ENCODE results near the gene RFK.

RFK gene

DNA sequence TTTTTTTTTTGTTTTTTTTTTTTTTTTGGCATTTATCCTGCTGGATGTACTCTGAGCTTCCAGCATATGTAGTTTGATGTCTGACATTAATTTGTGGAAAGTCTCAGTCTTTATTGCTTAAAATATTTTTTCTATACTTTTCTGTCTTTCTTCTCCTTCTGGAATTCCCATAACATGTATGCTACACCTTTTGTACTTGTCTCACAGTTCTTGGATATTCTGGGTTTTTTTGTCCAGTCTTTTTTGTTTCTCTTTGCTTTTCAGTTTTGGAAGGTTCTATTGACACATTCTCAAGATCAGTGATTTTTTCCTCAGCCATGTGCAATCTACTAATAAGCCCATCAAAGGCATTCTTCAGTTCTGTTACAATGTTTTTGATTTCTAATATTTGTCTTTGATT lies 19.4 kb upstream of the RFK start:
- FAIRE-seq (no peak), DNase-seq (ENCODE audit: insufficient read length, low spot score) (no peak)

DNA sequence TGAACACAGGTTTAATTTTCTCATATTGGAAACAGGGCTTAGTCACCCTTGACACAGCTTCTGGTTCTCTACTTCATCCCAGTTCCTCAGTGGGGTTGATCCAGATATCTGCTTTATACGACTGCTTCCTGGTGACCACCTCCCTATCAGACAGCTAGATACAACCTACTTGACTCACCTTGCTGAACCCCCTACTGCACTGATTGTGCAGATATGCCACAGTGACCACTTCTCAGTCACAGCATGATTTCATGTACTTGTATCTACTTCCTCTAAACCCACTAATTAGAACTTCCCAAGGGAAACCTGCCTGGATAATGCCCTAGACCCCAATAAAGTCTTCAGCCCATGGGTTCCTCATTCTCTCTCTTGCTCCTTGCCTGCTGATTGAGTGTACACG lies 18.4 kb upstream of the RFK start:
- no peak for FAIRE-seq
- DNase-seq (ENCODE audit: insufficient read length, low spot score): no peak

DNA sequence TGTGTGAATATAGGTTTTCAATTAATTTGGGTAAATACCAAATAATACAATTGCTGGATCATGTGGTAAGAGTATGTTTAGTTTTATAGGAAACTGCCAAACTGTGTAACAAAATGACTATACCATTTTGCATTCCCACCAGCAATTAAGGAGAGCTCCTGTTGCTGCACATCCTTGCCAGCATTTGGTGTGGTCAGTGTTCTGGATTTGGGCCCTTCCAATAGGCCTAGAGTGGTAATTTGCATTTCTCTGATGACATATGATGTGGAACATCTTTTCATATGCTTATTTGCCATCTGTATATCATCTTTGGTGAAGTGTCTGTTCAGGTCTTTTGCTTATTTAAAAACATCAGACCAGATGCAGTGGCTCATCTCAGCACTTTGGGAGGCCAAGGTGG lies 11.6 kb upstream of the RFK start:
- FAIRE-seq: no peak
- DNase-seq (ENCODE audit: insufficient read length, low spot score): no peak

DNA sequence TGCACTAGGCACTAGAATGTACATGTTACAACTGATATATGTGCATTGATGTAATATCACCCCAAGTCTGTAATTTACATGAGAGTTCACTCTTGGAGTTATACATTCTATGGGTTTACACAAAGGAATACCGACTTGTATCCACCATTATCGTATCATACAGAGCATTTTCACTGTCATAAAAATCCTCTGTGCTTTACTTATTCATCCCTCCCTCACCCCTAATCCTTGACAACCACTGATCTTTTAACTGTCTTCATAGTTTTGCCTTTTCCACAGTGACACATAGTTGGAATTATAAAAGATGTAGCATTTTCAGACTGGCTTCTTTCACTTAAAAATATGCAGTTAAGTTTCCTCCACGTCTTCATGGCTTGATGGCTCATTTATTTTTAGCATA lies 11.1 kb upstream of the RFK start:
- no peak for DNase-seq (ENCODE audit: insufficient read length, low spot score)
- FAIRE-seq: no peak

DNA sequence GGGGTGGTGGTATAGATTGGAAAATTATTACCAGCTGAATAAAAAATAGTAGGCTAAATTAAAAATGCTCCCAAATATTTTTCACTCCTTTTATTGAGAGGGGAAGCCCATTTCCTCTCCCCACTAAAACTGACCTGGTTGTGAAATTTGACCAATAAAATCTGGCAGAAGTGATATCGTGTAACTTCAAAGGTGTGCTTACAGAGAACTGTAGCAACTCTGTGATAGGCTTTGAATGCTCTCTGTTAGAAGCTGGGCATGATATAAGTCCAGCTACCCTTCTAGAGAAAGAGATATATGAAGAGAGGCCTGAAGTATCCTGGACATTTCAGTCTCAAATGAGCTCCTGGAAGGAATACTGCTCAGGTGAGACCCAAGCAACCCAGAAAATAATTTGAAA lies 10.2 kb upstream of the RFK start:
- DNase-seq (ENCODE audit: insufficient read length, low spot score) (no peak), FAIRE-seq (no peak)

DNA sequence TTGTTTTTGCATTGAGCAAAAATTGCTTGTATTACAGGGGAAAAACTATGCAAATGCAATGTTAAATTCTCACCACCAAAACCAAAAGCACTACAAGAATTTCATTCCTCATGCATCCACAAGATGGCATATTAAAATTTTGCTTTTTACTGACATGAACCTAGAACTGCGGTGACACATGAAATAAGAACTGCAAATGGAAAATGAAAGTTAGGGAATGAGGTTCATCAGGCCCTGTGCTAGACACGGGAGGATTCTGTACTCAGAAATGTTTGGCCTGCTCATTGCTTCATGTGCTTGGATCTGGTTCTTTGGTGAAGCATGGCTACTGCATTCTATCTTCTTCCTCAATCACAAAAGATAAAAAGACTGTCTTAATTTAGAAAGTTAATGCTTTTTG lies 9.1 kb upstream of the RFK start:
- FAIRE-seq (peak; percentile 42), DNase-seq (ENCODE audit: insufficient read length, low spot score) (no peak)

DNA sequence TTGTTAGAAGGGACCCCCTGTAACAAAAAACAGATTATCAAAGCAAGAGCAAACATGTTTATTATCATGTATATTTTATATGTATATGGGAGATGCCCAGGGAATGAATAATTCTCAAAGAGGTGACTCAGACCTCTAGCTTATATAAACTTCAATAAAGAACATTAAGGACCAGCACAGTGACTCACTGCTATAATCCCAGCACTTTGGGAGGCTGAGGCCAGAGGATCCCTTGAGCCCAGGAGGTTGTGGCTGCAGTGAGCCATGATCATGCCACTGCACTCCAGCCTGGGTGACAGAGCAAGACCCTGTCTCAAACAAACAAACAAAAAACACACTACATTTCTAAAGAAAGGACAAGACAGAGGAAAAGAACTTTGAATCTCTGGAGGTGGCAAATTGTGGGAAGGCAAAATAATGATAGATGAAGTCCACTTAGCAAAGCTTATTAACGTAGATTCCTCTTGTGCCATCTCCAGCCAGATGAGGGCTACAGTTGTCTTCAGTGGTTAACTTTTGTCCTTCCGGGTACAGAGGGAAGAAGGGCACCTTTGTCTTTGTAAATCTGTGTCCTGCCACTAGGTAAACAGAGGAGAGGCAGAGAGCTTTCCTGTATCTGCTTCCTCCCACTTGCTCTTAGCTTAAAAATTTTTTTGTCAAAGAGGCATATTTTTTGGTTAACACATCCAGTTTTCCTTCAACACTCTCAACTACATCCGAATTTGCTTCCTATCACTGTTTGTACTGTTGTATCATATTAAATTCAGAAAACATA lies 7.5 kb upstream of the RFK start:
- no peak for DNase-seq (ENCODE audit: insufficient read length, low spot score)
- FAIRE-seq: no peak

DNA sequence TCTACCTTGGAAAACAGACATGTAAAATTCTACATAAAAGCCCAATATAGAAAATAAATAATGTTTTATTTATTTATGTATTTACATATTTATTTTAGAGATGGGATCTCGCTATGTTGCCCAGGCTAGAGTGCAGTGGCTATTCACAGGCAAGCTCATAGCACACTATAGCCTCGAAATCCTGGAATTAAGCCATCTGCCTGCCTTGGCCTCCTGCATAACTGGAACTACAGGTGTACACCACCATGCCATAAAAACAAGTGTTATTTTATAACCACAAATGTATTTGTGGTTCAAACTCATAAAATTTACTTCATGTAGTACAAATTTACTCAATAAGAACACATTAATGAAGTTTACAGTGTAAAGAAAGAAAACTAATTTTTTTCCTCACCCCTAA lies 7.0 kb upstream of the RFK start:
- FAIRE-seq (no peak), DNase-seq (ENCODE audit: insufficient read length, low spot score) (no peak)

DNA sequence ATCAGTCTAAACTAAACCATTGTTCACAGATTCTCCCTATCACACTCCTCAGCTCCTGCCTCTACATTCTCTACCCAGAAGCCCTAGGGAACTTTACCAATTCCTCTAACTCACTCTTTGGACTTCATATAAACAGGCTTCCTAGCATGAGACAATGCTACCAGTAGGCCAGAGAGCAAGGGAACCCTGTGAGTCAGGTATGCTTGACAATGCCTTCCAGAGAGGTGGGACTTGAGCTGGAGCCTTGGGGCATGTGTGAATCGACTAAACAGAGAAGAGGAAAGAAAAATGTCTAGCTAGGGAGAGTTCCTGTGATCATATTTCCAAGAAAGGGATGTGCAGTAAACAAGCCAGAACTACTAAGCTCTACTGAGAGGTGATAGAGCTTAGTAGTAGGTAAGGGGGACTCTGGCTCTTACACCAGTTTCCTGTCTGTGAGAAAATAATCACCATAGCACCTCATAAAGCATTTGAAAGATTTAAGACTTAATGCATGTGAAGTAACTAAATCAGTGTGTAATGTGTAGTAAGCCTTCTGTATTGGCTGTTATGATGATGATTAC lies 6.4 kb upstream of the RFK start:
- FAIRE-seq: no peak

DNA sequence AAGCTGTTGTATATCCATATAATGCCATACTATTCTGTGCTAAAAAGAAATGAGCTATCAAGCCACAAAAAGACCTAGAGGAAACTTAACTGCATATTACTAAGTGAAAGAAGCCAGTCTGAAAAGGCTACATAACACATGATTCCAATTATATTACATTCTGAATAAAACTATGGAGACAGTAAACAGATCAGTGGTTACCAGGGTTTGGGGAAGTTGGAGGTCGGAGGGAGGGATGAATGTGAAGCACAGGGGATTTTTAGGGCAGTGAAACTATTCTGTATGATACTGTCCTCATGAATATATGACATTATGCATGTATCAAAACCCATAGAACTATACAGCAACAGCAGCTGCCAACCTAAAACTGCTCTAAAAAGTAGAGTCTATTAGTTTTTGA lies 5.6 kb upstream of the RFK start:
- no peak for FAIRE-seq

More for the DNA sequence above, 6.4 kb upstream of the RFK start:
- DNase-seq (ENCODE audit: insufficient read length, low spot score): no peak

DNA sequence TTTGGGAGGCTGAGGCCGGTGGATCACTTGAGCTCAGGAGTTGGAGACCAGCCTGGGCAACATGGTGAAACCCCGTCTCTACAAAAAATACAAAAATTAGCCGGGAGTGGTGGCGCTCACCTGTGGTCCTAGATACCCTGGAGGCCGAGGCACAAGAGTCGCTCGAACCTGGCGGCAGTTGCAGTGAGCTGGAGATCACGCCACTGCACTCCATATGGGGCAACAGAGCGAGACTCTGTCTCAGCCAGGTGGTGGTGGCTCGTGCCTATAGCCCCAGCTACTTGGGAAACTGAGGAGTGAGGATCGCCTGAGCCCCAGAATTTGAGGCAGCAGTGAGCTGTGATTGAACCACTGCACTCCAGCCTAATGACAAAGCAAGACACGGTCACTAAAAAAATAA lies 2.4 kb upstream of the RFK start:
- FAIRE-seq (no peak), DNase-seq (ENCODE audit: insufficient read length, low spot score) (no peak)

More for the DNA sequence above, 5.6 kb upstream of the RFK start:
- no peak for DNase-seq (ENCODE audit: insufficient read length, low spot score)

DNA sequence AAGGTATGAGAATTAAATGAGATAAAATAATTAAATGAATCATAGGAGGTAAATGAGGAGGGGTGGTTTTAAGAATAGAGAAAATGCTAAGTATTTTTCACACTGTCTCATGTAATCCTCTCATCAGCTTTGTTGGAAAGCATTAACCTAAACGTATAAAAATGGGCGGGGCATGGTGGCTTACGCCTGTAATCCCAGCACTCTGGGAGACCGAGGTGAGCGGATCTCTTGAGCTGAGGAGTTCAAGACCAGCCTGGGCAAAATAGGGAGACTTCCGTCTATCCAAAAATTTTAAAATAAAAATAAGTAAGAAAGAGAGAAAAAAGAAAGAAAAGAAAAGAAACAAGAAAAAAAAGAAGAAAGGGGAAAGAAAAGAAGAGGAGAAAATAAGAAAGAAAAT lies 1.9 kb upstream of the RFK start:
- FAIRE-seq: no peak
- DNase-seq (ENCODE audit: insufficient read length, low spot score): no peak

DNA sequence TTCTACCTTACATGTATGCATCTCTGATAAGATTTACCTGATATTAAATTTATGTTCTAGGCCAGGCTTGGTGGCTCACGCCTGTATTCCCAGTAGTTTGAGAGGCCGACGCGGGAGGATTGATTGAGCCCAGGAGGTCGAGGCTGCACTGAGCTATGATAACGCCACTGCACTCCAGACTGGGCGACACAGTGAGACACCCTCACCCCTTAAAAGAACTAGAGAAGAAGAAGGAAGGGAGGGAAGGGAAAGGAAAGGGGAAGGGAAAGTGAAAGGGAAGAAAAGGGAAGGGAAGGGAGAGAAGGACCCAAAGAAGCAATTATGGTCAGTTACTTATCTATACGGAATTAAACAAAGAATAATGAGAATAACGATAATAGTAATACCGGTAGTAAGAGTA lies 1.2 kb upstream of the RFK start:
- DNase-seq (ENCODE audit: insufficient read length, low spot score): no peak
- FAIRE-seq: no peak

DNA sequence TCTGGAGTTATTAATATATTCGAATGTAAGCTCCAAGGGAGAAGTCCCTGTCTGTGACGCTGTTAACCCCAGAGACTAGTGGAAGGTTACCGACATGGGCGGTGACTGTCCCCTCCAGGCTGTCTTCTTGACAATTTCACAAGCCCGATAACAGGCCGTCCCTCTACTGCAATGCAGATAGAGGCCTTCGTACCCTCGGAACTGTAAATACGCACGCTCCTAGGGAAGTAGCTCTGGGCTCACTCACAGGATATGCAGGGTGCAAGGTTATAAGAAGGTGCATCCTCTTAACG lies 680 bp upstream of the RFK start:
- FAIRE-seq: no peak
- DNase-seq (ENCODE audit: insufficient read length, low spot score): no peak

DNA sequence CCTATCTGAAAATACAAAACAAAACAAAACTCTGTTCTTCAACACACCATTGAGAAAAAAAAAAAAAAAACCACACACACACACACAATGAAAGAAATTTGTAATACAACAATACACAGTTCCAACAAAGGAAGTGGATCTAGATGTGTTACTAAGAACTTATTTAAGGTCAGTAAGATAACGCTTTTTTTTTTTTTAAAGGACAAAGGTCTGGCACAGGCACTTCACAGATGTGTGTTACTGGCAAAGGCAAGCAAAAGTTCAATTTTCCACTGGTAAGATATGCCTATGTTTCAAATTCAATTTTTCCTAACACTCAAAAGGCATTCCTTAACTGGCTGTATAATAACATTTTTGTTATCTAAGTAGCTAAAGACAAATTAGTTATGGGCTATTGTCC lies 3.6 kb downstream of the RFK start:
- DNase-seq (ENCODE audit: insufficient read length, low spot score) (no peak), FAIRE-seq (no peak)

DNA sequence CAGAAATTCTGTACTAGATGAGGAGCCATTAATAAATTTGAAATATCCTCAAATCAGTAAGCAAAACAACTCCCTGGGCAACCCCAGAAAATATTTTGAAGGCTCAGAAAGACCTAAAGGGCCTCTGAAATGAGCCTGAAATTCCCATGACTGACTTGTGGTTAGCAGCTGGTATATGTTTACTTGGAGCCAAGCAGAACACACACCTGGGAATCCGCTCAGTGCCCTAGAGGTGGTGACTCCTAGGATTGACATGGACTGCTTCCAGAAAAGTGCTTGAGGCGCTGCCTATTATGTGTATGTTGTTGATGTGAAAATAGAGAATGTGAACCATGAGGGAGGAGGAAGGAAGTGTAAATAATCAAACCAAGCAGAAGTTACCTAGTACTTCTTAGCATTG lies 14.7 kb downstream of the RFK start:
- no peak for DNase-seq (ENCODE audit: insufficient read length, low spot score)

DNA sequence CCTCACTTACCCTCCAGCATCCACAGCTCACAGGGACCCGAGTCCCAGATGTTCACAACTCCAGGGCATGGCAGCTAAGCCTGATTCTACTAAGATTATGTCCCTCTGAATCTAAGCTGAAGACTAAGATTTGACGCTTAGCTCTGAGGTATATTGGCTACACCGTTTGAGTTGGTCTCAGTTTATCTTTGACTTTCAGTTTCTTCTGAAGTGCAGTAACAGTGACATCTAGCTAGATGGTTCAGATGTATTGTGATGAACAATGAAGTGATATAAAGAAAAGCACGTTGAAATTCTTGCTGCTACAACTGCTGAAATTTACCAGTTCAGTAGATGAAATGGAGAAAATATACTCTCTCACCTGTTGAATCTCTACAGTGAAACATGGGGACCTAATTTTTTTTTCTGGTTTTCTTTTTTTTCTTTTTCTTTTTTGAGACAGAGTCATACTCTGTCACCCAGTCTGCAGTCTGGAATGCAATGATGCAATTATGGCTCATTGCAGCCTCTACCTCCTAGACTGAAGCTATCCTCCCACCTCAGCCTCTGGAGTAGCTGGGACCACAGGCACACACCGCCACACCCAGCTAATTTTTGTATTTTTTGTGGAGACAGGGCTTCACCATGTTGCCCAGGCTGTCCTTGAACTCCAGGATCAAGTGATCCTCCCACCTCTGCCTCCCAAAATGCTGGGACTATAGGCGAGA lies 15.7 kb downstream of the RFK start:
- FAIRE-seq: no peak
- DNase-seq (ENCODE audit: insufficient read length, low spot score): no peak

More for the DNA sequence above, 14.7 kb downstream of the RFK start:
- no peak for FAIRE-seq

DNA sequence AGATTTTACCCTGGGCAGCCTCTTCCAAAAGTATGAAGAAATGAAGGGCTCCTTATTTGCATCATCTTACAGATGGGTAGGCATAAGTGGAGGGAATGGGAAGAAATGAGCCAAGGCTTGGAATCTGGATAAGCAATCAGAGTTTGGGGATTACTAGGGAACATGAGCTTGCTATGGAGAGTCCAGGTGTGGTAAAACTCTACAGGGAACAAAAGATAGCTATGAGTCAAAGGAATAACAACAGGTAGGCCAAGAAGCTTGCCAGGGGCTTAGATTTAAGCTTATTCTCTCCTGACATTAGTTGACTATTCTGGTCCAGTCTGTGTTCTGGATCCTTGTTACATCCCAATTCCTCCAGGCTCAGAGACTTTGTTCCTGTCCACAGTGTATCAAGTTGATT lies 16.4 kb downstream of the RFK start:
- no peak for FAIRE-seq
- no peak for DNase-seq (ENCODE audit: insufficient read length, low spot score)

DNA sequence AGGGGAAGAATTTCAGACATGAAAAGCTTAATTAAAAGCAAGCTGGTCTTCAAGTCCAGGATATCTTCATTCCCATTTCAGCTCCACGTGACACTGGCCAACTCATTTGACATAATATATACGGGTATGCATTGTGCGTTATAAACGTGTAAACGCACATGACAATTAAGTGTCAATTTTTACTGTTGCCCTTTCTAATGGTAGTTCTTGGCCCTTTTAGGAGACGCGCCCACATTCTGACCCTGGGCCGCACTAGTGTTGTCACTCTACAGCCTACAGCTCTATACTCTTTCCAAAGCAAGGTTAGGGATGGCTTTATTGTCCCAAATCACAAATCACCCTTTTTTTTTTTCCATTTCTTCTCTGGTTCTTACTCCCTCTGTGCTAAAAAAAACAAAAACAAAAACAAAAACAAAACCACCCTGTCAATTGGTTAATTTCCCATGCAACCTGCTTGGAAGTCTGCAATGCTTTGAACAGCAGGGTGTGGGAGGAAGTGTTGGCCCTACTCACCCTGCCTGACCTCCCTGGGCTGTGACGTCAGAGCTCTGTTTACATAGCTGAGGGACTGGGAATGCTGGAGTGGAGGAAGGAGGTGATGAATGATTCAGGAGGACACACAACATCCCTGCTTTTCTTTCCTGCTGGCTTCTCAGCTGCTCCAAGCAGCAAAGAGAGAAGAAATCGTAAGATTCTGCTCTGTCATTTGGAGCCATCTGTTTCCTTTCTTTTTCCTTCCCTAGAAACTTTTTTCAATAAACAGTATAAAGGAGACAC lies 19.3 kb downstream of the RFK start:
- DNase-seq (ENCODE audit: insufficient read length, low spot score) (peak; percentile 86), FAIRE-seq (peak; percentile 79)

DNA sequence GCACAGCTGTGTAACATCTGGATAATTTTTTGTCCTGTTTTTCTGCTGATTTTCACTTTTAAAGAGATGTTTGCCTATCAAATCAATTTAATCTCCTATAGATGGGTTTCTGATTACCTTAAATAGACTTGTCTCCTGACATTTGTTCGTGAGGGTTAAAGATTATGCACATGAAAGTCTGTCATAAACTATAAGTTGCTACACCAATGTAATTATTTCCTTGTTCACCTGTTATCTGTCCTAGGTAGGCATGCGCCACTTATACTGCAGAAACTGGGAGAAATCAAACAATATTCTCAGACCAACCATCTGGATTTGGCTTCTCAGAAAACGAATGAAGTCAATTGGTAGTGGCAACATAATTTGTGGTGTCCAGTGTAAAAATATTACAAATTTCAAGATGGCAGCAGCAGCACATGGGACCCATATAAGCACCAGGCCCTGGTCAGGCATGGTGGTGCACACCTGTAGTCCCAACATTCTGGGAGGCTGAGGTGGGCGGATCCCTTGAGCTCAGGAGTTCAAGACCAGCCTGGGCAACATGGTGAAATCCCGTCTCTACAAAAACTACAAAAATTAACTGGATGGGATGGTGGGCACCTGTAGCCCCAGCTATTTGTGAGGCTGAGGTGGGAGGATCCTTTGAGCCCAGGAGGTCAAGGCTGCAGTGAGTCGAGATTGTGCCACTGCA lies 20.3 kb downstream of the RFK start:
- DNase-seq (ENCODE audit: insufficient read length, low spot score) (no peak), FAIRE-seq (no peak)

DNA sequence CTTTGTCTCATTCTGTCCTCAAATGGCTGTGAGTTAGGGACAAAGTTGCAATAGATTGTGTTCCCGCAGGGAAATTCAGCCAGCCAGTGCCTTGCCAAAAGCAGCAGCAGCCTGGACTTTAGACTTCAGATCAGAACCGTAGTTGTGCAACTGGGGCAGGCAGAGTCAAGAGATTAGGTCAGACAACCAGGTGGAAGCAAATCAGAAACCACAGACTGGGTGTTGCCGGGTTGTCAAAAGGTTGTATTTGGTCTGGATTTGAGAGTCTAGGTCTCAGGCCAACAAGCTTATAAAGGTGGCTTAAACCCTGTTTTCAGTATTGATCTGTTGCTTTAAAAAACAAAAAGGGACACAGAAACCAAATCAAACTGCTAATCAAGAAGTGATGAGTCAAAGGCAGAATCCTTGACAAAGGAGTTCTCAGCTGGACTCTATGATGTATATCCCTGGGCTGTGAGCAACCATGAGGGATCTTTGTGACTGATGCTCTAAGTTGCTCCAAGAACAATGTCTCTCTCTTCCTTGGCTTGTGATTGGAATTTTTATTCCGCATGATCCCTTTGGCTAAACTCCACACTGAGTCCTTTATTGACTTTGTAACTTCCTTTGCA lies 20.9 kb downstream of the RFK start:
- no peak for DNase-seq (ENCODE audit: insufficient read length, low spot score)
- no peak for FAIRE-seq
